AG08396 (cell line): ENCODE data around the gene HS3ST4.
"Not testable (repeated sequence)": the region's sequence is repeated elsewhere in the genome, so short reads cannot be mapped to it uniquely, and the experiment has no call there.

Experiments
- DNase-seq: peaks from one replicate; pipeline ENCODE4 v3.0.0; 2012; ENCODE audit warnings: low spot score, mixed read lengths

Gene HS3ST4

DNA sequence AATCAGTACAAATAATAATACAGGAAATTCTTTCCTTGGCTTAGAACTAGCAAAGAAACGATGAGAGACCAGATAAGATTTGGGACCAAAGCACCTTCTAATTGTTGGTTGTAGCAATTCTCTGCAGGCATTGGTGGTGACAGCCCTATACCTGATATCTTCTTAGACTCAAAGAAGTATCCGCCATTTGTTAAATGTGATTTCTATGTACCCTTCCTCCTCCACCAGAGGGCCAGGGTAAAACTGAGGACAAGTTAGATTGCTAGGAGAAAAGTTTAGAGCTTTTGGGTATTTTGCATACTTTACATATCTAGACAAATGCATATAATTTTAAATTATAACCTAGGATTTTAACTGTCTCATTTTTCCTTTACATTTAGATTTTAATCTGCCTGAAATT, 304.3 kb downstream of the HS3ST4 start:
- no peak for DNase-seq

DNA sequence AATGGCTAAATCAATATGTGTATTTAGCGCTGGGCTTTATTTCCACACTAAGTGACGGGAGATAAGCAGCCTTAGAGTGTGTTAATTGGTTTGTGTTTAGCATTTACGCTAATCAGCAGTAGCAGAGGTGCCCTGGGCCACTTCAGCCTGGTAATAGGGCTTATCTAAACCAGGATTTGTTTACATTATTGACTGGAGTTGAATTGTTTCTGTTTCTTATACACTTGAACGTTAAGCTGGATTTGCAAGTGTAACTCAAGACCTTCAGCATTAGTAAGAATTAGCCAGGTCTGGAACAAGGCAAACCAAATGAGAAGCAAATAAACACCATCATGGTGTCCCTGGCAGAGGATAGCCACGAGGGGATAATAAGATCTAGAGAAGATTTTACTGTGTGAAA, 313.6 kb downstream of the HS3ST4 start:
- DNase-seq = no peak

DNA sequence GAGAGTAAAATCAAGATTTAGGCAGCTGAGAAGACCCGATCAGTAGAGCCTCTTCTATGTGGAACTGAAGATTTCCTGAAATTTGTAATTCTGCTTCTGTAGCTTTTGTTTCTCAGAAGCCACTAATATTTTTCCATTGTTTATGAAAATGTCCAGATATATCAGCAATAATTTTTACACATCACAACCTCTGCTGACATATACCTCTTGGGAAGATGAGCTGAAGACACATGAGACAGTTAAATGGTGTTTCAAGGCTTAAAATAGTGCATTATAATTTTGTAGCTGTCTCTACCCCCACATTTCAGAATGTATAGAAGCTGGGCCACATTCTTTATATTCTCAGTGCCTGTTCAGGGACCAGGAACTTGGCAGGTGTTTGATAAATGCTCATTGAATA, 320.6 kb downstream of the HS3ST4 start:
- no peak for DNase-seq

DNA sequence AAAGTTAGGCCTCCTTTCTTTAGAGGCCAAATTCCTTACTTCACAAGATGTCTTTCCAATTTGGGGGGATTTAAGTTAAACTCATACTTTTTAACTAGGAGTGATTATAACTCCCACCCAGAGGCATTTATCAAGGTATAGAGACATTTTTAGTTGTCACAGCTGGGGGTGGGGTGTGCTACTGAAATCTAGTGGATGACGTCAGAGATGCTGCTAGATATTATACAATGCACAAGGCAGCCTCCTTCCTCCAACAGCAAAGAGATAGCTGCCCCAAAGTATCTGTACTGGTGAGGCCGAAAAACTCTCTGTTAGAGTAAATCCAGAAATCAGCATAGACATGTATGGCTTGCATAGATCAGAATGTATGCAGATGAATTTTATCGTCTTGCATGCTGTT, 324.0 kb downstream of the HS3ST4 start:
- DNase-seq = no peak

DNA sequence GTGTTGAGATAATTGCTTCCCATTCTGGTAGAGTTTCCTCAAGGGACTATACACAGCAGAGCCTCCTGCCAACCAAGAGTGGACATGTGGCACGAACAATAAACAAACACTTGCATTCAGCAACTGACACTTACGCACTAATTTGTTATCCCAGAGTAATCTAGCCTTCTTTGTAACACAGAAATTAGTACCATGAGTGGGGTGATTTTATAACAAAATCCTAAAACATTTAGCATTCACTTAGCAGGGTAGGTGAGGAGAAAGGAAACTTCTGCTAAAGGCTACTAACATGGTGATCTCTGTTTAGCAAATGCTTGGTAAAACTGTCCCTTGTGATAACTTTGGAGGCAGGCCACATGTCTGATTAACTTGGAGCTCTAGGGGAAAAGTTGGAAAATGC, 325.2 kb downstream of the HS3ST4 start:
- no peak for DNase-seq

DNA sequence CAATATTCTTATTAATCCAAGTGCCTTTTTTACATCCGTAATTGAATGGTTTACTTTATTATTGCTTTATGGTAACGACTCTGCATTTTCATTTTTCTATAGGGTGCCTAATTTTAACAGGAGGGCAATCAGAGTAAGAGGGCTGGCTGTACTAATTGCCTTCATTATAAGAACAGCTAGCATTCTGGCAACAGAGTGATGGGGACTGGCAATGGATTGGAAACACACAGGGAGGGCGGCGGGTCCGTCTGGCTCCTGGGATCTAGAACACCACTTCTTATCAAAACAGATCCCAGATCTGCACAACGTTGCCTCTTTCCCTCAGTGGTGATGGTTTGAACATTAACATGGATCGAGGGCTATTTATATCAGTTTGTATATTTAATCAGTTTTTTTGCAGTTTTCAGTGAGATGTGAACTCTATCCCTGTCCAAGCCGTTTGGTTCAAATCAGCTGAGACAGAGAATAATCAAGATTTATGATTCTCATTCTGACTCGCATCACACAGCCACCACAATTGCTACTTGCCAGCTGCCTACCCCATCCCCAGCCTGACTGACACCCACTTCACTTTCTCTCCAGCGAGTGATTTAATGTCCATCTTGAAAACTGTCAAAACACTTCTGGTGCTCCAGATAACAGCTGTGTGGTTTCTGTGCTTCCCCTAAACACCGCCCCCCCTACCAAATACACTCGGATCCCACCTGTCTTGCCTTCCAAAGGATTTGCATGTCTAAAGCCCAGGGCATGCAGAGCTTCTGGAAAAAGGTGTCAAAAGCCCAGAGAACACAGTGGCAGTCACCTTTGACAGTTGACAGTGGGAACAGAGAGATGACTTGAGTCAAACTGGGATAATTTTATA, 327.9 kb downstream of the HS3ST4 start:
- DNase-seq = no peak

DNA sequence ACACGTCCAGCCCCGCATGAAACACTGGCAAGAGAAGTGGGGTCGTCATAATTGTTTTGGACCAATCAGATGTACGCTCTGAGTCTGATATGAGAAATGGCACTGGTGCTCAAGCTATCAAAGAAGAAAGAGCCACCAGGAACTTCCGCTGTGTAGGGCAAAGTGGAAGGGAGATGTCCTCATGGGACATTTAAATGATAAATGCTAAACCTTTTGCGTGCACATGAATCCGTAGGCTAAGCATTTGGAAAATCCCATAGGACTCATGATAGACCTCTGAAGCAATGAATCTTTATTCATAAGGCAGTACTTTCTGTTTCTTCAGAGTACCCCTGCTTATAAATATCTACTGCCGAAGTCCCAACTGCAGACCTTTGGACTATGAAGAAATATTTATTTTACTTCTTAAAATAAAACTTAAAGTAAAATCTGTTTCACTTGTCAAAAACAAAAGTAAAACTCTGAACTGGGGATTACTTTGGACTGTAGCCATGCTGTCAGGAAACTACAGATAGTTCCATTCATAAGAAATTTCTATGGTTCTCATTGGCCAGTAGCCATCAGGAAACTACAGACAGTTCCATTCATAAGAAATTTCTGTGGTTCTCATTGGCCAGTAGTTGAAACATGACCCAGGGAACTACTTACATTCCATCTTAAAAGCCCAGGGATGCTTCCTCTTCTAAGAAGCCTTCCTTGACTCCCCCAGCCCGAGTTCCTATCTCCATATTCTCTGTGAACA, 335.1 kb downstream of the HS3ST4 start:
- no peak for DNase-seq

DNA sequence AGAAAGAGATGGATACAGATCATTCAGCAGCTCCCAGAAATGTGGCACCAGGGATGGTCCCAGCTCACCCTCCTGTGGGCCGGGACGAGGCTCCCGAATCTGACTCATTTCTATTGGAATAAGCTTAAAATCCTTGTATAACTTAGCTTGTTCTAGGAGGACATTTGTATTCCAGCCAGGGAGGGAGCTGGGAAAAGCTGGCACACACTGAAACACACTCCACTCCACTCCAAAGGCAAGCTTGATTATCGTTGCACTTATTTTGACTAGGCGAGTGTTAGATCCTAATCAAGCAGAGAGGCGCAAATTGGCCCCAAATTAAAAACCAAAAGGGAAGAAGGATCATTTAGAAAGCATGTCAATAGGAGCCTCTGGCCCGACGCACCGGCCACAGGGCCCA, 339.5 kb downstream of the HS3ST4 start:
- DNase-seq = no peak

DNA sequence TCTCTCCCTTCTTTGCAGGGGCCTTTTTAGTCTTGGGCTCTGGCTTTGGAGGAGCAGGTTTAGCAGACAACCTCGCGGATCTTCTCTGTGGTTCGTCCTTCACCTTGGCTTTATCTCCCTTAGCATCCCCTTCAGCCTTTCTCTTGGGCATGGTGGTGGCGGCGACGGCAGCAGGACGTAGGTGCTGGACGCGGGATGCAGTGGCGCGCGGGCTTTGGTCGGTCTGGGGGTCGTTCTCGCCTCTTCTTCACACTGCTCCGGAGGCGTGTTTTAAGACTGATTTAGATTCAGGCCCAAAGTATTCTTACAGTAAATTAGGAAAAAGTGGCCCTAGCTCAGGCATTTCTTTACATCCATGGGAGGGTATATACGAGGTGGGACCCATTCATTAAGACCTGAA, 340.9 kb downstream of the HS3ST4 start:
- DNase-seq = not testable (repeated sequence)

DNA sequence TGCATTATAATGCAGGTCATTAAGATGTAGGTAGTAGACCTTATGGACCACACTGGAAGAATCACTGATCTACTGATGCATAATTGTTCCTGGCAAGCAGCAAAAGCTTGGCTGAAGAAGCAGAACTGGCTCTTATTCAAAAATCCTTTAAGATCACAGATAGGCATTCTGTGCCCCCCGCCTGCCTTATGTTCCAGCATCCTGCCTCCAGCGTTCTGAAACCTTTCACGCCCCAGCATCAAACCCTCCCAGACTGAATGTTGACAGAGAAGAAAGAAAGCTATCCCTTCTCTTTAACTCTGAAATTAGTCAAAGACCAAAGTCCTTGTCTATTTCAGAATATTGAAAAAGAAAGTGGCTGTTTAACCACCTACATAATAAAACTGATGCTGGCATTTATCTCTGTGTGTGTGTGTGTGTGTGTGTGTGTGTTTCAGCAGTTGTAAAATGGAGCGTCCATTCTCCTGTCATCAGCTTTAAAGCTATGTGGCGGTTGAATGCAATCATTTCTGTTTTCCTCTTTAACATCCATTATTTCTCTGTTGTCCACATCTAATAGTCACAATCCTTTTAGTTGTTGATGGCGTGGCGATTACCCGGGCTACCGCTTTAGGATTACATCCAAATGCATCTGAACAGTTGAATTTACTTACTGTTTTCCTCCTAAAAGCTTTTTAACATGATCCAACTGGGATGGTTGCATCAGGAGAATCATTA, 350.4 kb downstream of the HS3ST4 start:
- DNase-seq = no peak

DNA sequence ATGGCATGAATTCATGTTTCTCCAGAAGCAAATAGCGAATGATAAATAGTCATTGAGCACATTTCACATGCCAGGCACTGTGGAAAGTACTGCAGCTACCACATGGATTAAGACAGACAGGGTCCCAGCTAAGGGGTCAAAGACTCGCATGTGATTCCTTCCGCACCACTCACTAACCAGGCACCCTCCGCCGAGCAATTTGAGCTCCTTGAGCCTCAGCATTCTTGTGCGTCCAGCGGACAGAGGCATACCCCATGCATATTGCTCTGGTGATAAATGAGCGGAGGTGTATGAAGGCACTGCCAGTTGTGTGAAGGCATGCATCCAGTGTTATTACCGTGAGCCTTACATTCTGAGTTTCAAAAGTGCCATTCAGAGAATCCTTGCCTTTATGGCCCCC, 358.7 kb downstream of the HS3ST4 start:
- DNase-seq = no peak

DNA sequence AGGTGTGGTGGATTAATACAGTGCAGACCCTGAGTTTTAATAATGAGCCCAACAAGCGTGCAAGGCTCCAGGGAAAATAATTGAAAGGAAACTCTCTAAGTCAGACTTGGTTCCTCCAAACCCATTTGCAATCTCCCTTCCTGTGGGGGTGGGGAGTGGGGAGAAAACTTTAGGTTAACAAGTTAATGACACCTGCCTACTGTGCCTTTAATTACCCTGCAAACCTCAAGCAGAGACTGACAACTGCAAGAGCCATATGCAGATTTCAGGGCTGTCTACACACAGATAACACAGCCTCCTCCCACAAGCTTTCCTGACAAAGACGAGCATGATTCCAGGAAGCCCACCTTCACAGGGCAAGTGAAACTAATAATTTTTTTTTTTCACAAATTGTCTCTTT, 359.3 kb downstream of the HS3ST4 start:
- DNase-seq = no peak

DNA sequence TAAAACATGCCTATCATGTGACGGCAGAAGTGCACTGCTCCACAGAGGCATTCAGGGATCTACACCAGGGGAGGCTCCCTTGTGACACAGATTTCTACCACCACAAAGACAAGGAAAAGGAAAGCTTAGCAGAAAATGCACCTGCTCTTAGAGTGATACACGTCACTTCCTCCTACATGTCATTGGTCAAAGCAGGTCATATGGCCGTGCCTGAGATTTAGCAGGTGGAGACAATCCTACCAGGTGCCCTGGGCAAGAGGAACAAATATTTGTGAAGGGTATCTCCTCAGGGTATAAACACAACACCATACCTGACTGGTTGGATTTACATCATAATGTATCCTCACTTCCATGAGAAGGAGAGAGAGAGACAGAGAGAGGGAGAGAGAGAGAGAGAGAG, 362.1 kb downstream of the HS3ST4 start:
- DNase-seq = no peak

DNA sequence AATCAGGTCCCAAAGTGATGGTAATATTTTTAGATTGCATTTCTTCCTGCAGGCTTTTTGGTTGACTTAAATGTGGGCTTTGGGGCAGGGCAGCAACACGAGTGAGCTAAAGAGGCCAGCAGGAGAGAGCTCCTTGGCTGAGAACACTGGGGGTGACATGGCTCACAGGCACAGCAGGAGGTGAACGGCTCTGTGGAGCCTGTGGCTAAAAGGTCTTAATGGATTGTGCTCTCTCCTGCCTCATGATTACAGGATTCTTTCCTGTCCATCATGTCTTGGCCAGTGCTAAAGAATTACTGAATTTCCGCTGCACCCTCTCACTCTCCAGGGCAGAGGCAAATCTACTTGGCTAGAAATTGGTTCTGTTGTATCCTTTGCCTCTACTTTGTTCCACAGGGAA, 366.6 kb downstream of the HS3ST4 start:
- no peak for DNase-seq

DNA sequence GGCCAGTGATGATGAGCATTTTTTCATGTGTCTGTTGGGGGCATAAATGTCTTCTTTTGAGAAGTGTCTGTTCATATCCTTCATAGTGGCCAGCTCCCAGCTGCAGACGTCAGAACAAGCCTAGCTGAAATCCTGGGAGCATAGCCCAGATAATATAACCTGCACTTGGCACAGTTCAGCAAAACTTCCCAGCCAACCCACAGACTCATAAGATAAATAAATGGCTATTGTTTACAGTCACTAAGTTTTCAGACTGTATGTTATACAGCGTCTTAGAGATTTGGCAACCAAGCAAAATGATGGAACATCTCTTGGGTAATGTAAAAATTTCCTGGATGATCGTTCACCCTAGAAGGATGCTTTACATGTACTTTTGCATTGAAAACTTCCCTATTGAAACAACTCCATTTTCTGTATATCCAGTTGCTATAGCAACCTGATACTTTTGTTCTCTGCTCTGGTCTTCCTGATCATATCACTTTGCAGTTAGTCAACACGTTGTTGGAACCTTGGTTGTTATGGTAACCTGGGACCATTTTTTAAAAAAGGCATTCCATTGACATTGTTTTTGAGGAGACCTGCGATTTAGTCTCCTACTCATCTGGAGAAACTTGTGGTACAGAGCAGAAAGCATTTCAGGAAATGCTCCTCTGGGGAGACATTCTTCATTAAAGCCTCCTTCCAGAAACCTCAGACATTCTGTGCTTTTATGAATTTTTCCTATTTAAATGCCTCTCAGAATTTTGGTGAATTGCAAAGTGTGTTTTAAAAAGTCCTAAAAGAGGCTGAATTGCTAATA, 378.7 kb downstream of the HS3ST4 start:
- DNase-seq = no peak

DNA sequence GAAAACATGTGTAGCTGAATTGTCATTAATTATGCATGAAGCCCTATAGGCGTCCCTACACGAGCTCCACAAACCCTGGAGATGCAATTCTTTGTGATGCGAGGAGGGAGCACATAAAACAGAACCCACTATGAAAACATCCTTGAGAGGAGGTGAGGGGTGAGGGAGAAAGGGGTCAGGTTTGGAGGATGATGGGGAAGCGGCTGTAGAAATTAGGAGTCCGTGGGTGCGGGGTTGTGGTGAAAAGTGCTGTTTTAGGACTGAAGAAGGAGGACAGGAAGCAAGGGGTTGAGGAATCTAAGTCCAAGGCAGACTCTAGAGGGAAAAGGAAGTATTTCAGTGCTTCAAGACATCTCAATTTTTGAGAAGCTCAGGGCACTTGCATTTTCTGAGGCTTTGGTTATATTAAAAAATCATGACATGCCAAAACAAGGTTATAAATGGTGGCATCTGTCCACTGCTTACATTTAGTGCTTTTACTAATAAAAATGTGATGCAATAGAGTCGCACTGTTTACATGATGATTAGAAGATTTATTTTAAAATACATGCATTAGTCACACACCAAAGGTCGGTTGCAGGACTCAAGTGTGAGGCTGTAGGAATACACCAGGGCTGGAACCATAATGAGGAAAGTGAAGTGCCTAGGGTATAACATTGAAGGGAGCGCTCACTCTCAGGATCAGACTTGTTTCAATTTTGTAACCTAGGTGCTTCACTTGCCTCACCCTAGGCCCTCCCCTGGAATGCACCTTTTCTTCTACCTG, 379.5 kb downstream of the HS3ST4 start:
- DNase-seq = no peak

DNA sequence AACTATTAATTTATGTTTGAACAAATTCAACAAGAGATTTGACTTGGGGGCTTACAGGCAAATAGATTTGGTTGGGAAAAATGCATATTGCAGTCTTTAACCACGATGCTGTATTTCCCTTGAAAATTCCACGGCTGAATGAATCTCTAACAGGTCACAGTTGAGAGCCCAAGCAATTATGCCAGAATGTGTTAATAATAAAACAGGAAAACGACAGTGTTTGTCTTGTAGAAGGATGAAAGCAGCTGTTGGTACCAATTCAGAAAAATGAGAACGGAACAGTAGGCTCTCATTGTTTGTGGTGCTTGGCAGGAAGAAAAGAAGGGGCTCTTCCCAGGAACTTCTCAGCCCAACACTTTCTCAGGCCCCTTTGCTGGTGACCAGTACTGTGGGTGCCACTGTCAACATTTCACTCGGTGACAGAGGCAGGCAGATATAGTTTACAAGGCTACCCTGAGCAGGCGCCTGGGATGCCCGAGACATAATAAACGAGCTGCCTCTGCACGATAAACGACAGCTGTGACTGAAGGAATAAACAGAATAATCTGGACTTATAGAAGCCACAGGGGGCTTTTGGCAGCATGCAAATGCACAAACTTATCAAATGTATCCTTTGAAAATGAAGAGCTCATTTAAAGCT, 387.1 kb downstream of the HS3ST4 start:
- no peak for DNase-seq

DNA sequence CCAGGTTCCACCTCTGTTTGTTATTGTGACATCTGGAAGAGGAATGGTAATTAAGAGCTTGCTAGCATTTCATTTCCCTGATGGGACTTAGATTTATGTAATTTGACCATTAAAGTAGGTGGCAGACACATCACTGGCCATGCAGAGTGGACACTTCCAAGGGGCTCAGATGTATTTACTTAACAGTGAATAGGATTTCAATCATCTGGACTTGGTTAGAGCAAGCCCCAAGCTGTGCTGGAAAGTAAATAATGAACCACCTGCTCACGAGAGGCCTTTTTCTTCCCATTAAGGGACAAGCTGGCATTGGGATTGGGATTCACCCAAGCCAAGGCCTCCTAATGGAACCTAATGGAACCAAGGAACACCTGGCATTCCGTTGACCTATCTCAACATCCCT, 395.3 kb downstream of the HS3ST4 start:
- DNase-seq = no peak

DNA sequence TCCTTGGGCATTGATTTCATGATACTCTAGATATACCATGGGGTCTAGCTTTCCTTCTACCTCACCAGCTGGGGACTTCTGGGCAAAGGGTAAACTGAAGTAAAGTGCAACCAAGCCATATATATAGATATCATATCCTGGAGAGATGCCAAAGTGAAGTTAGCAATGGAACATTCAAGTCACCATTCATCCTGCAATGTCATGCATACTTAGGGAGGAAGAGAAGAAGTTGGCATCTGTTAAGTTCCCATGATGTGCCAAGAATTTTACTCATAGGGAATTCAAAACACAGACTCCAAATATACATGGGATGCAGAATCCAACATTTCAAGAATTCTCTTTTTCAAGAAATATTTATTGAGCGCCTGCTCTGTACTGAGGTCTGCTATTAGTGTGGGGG, 399.8 kb downstream of the HS3ST4 start:
- DNase-seq = no peak

DNA sequence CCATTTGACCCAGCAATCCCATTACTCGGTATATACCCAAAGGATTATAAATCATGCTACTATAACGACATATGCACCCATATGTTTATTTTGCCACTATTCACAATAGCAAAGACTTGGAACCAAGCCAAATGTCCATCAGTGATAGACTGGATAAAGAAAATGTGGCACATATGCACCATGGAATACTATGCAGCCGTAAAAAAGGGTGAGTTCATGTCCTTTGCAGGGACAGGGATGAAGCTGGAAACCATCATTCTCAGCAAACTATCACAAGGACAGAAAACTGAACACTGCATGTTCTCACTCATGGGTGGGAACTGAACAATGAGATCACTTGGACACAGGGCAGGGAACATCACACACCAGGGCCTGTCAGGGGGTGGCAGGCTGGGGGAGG, 406.4 kb downstream of the HS3ST4 start:
- DNase-seq = not testable (repeated sequence)

DNA sequence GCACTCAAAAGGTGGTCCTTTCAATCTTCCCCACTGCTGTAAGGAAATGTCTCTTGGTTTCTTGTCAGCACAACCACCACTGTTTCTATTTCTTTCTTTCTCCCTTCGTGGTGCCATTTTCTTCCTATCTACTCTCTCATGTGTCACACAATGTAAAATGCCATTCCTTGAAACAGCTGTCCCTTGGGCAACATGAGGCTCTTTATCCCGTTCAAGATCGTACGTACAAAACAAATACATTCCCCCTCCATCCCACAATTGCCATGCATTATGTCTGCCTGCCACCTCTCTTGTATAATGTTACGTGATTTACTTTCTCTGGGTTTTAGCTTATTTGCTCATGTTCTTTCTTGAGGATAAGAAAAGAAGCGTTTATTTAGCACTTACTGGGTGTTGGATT, 410.6 kb downstream of the HS3ST4 start:
- DNase-seq = no peak
